GM12878 (cell line): Measurements from ENCODE around the gene ASXL2. TPM values are rescaled to one million over a fixed set of nuclear protein-coding genes. Genes with fewer than 3 reads are reported as not detected.

Source experiments
- ATAC-seq: fragments of 200-7000 bp; cut with Tn5 transposase; 3 replicates; pipeline ENCODE4 v1.9.1; 2020; ENCODE audit warnings: mild to moderate bottlenecking, moderate library complexity
- BruUV-seq: library from RNA; stranded (reverse); fragments of 400-500 nt; replicated peaks from 2 replicates; lab custom pipeline; 2021; lab: Mats Ljungman, UMichigan
- CTCF ChIA-PET: fragments of 300-600 bp; sonication (Branson Sonifier 250); formaldehyde crosslinking; extraction: SDS; loops from one replicate; lab custom pipeline; 2021; ENCODE audit warnings: inconsistent platforms; lab: Yijun Ruan, JAX
- POLR2A ChIA-PET: fragments of 350-600 bp; formaldehyde crosslinking; extraction: SDS; loops from one replicate; lab custom pipeline; 2021; ENCODE audit warnings: inconsistent platforms; lab: Charles Lee
- RAD21 ChIA-PET: fragments of 300-600 bp; sonication (Branson Sonifier 250); formaldehyde crosslinking; loops from one replicate; lab custom pipeline; 2023; ENCODE audit warnings: antibody characterized with exemption; ENCODE audit not compliant: unreplicated experiment; lab: Charles Lee
- SMC1A ChIA-PET: fragments of 300-600 bp; sonication (Branson Sonifier 250); formaldehyde crosslinking; loops from one replicate; lab custom pipeline; 2023; ENCODE audit not compliant: unreplicated experiment, uncharacterized antibody; lab: Charles Lee
- DNase-seq: peaks from one replicate; pipeline ENCODE4 v3.0.0-alpha.2; 2011; ENCODE audit warnings: low read depth, low spot score
- FAIRE-seq: peaks from 3 replicates; lab custom pipeline; 2011; peaks lifted over from hg19 to GRCh38; lab: Jason Lieb, UNC
- H2AFZ ChIP-seq: 2 replicates; pipeline ENCODE4 v1.6.0; 2011; ENCODE audit warnings: low read depth, low read length, control low read depth; ENCODE audit not compliant: control insufficient read depth
- H3K27ac ChIP-seq: 2 replicates; pipeline ENCODE4 v1.5.1; 2011; ENCODE audit warnings: control low read depth; ENCODE audit not compliant: control insufficient read depth, insufficient read depth
- H3K27me3 ChIP-seq, 2 experiments: replicated peaks in 1 of 2; 2 replicates each; pipeline versions ENCODE4 v1.6.0 to v1.6.1; 2011; ENCODE audit warnings: low read length in 1 of 2; ENCODE audit not compliant: control insufficient read depth in 2 of 2, insufficient read depth in 2 of 2
- H3K36me3 ChIP-seq, 2 experiments: 2 replicates each; pipeline ENCODE4 v1.5.1; 2011; ENCODE audit warnings: low read length in 1 of 2; ENCODE audit not compliant: control insufficient read depth in 2 of 2, insufficient read depth in 2 of 2
- H3K4me1 ChIP-seq: 2 replicates; pipeline ENCODE4 v1.6.1; 2011; ENCODE audit warnings: mild to moderate bottlenecking, low read length, moderate library complexity, mixed read lengths; ENCODE audit not compliant: control insufficient read depth, insufficient read depth
- H3K4me2 ChIP-seq: 2 replicates; pipeline ENCODE4 v1.6.0; 2011; ENCODE audit warnings: control low read depth; ENCODE audit not compliant: control insufficient read depth, insufficient read depth
- H3K4me3 ChIP-seq: fragments of 200-600 bp; sonication (generic); 2 replicates; pipeline ENCODE4 v1.5.1; 2016
- H3K79me2 ChIP-seq: 2 replicates; pipeline ENCODE4 v1.6.0; 2011; ENCODE audit warnings: low read length; ENCODE audit not compliant: control insufficient read depth, insufficient read depth
- H3K9ac ChIP-seq: 2 replicates; pipeline ENCODE4 v1.8.0; 2011; ENCODE audit warnings: low read length, control low read depth, mixed read lengths; ENCODE audit not compliant: control insufficient read depth, insufficient read depth
- H3K9me3 ChIP-seq: replicated peaks from 3 replicates; pipeline ENCODE4 v1.5.1; 2011; ENCODE audit warnings: mild to moderate bottlenecking, low read length; ENCODE audit not compliant: control insufficient read depth, insufficient read depth
- H4K20me1 ChIP-seq: 2 replicates; pipeline ENCODE4 v1.6.0; 2011; ENCODE audit not compliant: control insufficient read depth, insufficient read depth
- BACH1 ChIP-seq: fragments of 450-650 bp; IDR thresholded peaks from 2 replicates; pipeline ENCODE4 v1.6.1; 2017; ENCODE audit warnings: mild to moderate bottlenecking, borderline replicate concordance
- CHD2 ChIP-seq: IDR thresholded peaks from 2 replicates; pipeline ENCODE4 v1.6.1; 2011; ENCODE audit warnings: low read depth, low read length, improper control_type of control experiment, borderline replicate concordance
- CREB1 ChIP-seq: IDR thresholded peaks from 2 replicates; pipeline ENCODE4 v1.6.1; 2012; ENCODE audit warnings: low read depth, mild to moderate bottlenecking, inconsistent platforms
- EED ChIP-seq: sonication (generic); IDR thresholded peaks from 2 replicates; pipeline ENCODE4 v1.6.1; 2016; ENCODE audit warnings: antibody characterized with exemption, low read depth
- FOXK2 ChIP-seq: fragments of 450-650 bp; IDR thresholded peaks from 2 replicates; pipeline ENCODE4 v1.6.1; 2017; ENCODE audit warnings: mild to moderate bottlenecking, moderate library complexity
- GABPA ChIP-seq: IDR thresholded peaks from 2 replicates; pipeline ENCODE4 v1.6.1; 2014; ENCODE audit warnings: antibody characterized with exemption, low read depth, mild to moderate bottlenecking, inconsistent platforms
- MTA3 ChIP-seq: IDR thresholded peaks from 2 replicates; pipeline ENCODE4 v1.6.1; 2012; ENCODE audit warnings: low read length, inconsistent platforms, borderline replicate concordance
- NR2C1 ChIP-seq: fragments of 450-650 bp; IDR thresholded peaks from 2 replicates; pipeline ENCODE4 v1.6.1; 2017; ENCODE audit warnings: antibody characterized with exemption, mild to moderate bottlenecking, moderate library complexity
- PAX5 ChIP-seq: IDR thresholded peaks from 2 replicates; pipeline ENCODE4 v1.6.1; 2011; ENCODE audit warnings: low read depth, low read length, borderline replicate concordance
- SPI1 ChIP-seq: IDR thresholded peaks from 2 replicates; pipeline ENCODE4 v1.6.1; 2011; ENCODE audit warnings: low read depth, mild to moderate bottlenecking, low read length, moderate library complexity, borderline replicate concordance; ENCODE audit not compliant: insufficient read depth
- SUPT20H ChIP-seq: IDR thresholded peaks from 2 replicates; pipeline ENCODE4 v1.6.1; 2011; ENCODE audit warnings: low read depth, mild to moderate bottlenecking, low read length, moderate library complexity, borderline replicate concordance; ENCODE audit not compliant: control insufficient read depth
- WGBS: methylation state at CpG from one replicate; pipeline ENCODE4 v1.1.6; 2016; ENCODE audit warnings: low lambda C conversion rate; ENCODE audit not compliant: insufficient replicate concordance, insufficient coverage; ENCODE audit errors: missing lambda C conversion rate; 5-methylcytosine and 5-hydroxymethylcytosine counted together
- in situ Hi-C: fragments of 300-500 bp; cut with MboI; formaldehyde crosslinking; loops from 9 replicates; pipeline ENCODE4 v1.14.3; 2018; ENCODE audit warnings: mixed read lengths
- intact Hi-C: fragments of 100-400 bp; cut with micrococcal nuclease; formaldehyde crosslinking; loops from one replicate; pipeline ENCODE4 v1.14.2; 2022; ENCODE audit not compliant: unreplicated experiment
- polyA plus RNA-seq, 11 experiments: library from polyadenylated mRNA; depleted of rRNA in 4 of 11; unstranded in 6 of 11; stranded (reverse) in 5 of 11; fragments of >200 nt; fragmentation: Nextera tagmentation in 4 of 11; fragmentation: Illumina TruSeq in 1 of 11; extraction: Ambion mirVana in 4 of 11; extraction: Trizol in 1 of 11; gene quantifications; 1 replicate in 1 of 11; 2 replicates in 10 of 11; pipeline versions ENCODE4 v1.2.1 to v1.2.3, GENCODE V29; 2011 to 2016; ENCODE audit warnings: inconsistent platforms in 2 of 11, missing spikeins in 2 of 11, low read depth in 1 of 11
- total RNA-seq, 4 experiments: library from RNA; depleted of rRNA in 3 of 4; stranded (reverse); fragments of >200 nt in 3 of 4; fragmentation: Illumina TruSeq in 1 of 4; extraction: Trizol in 1 of 4; gene quantifications; 2 replicates each; pipeline versions ENCODE4 v1.2.1 to v1.2.3, GENCODE V29; 2013 to 2021
- TF ChIP-seq, protein P1 (sequence below): fragments of 450-650 bp; IDR thresholded peaks from 2 replicates; pipeline ENCODE4 v1.6.1; 2017; ENCODE audit warnings: mild to moderate bottlenecking, moderate library complexity
- TF ChIP-seq, protein P2 (sequence below): IDR thresholded peaks from 2 replicates; pipeline ENCODE4 v1.6.1; 2012; ENCODE audit warnings: improper control_type of control experiment, low read depth, low read length; ENCODE audit not compliant: insufficient replicate concordance
- TF ChIP-seq, protein P3 (sequence below): fragments of 450-650 bp; IDR thresholded peaks from 2 replicates; pipeline ENCODE4 v1.6.1; 2016; ENCODE audit warnings: mild to moderate bottlenecking

Gene ASXL2
- total and polyA plus RNA-seq, 10 of the 15 experiments (the other 5 are each of a cell fraction or from before 2014, with no cell fraction given), result 1.3 to 17.7 (median 5.5) TPM

DNA sequence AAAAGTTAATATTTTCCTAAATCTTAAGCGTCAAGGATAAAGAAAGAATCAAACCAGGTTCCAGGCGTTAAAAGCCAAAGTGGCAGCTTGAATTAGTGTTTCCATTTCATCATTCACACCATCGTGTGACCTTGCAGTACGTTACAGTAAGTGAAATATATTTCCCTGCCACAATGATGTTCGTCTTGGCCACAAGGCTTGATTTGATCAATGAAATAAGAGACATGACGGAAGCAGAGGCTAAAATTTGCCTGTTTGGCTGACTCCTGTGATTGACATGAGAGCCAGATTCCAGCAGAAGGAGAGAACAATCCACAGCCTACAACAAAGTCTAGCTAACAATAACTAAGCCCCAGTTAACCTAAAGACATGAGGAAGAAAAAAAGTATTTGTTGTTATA lies 62.0 kb downstream of the ASXL2 start:
- POLR2A ChIA-PET, result interaction anchor here (0.6 to 0.9 kb wide), 2 partner anchors 25 to 26 kb away, joined by 3 to 4 read pairs; no protein-coding TSS in a partner anchor
- Histone ChIP-seq H3K9me3 (no peaks in the 10 kb centered on the region), H3K4me1 (peaks cover 12% of the 10 kb centered on the region), H3K27me3 (no peaks in the 10 kb centered on the region), H4K20me1 (no peaks in the 10 kb centered on the region), H3K9ac (no peak overlapping the region), H3K4me2 (no peak overlapping the region), H3K4me3 (no peak overlapping the region), H3K36me3 (no peaks in the 10 kb centered on the region; a peak in 1 of 4 replicates), H3K27ac (no peak overlapping the region), H2AFZ (no peak overlapping the region), H3K79me2 (no peaks in the 10 kb centered on the region)
- FAIRE-seq (no peak), ATAC-seq (no peak), DNase-seq (no peak)
- RAD21 ChIA-PET, result no interaction called here
- SMC1A ChIA-PET, result interaction anchor here (0.6 kb wide), 1 partner anchor 970 kb away, joined by 3 read pairs; no protein-coding TSS in a partner anchor
- WGBS, result 98% methylated on average over 6 of the region's 6 CpGs
- CTCF ChIA-PET, result interaction anchor here (1.7 kb wide), 1 partner anchor 36 kb away, joined by 4 read pairs; no protein-coding TSS in a partner anchor
- intact Hi-C loops (no loop called here), in situ Hi-C loops (no loop called here)
- BruUV-seq, result no TSS peak
- TF ChIP-seq NR2C1 (no peak), GABPA (no peak), SUPT20H (no peak), CREB1 (no peak), PAX5 (no peak), FOXK2 (no peak), BACH1 (no peak), SPI1 (no peak), MTA3 (no peak), CHD2 (no peak), EED (no peak)
- TF ChIP-seq, protein P1, sequence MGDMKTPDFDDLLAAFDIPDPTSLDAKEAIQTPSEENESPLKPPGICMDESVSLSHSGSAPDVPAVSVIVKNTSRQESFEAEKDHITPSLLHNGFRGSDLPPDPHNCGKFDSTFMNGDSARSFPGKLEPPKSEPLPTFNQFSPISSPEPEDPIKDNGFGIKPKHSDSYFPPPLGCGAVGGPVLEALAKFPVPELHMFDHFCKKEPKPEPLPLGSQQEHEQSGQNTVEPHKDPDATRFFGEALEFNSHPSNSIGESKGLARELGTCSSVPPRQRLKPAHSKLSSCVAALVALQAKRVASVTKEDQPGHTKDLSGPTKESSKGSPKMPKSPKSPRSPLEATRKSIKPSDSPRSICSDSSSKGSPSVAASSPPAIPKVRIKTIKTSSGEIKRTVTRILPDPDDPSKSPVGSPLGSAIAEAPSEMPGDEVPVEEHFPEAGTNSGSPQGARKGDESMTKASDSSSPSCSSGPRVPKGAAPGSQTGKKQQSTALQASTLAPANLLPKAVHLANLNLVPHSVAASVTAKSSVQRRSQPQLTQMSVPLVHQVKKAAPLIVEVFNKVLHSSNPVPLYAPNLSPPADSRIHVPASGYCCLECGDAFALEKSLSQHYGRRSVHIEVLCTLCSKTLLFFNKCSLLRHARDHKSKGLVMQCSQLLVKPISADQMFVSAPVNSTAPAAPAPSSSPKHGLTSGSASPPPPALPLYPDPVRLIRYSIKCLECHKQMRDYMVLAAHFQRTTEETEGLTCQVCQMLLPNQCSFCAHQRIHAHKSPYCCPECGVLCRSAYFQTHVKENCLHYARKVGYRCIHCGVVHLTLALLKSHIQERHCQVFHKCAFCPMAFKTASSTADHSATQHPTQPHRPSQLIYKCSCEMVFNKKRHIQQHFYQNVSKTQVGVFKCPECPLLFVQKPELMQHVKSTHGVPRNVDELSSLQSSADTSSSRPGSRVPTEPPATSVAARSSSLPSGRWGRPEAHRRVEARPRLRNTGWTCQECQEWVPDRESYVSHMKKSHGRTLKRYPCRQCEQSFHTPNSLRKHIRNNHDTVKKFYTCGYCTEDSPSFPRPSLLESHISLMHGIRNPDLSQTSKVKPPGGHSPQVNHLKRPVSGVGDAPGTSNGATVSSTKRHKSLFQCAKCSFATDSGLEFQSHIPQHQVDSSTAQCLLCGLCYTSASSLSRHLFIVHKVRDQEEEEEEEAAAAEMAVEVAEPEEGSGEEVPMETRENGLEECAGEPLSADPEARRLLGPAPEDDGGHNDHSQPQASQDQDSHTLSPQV, result no peak
- TF ChIP-seq, protein P2, sequence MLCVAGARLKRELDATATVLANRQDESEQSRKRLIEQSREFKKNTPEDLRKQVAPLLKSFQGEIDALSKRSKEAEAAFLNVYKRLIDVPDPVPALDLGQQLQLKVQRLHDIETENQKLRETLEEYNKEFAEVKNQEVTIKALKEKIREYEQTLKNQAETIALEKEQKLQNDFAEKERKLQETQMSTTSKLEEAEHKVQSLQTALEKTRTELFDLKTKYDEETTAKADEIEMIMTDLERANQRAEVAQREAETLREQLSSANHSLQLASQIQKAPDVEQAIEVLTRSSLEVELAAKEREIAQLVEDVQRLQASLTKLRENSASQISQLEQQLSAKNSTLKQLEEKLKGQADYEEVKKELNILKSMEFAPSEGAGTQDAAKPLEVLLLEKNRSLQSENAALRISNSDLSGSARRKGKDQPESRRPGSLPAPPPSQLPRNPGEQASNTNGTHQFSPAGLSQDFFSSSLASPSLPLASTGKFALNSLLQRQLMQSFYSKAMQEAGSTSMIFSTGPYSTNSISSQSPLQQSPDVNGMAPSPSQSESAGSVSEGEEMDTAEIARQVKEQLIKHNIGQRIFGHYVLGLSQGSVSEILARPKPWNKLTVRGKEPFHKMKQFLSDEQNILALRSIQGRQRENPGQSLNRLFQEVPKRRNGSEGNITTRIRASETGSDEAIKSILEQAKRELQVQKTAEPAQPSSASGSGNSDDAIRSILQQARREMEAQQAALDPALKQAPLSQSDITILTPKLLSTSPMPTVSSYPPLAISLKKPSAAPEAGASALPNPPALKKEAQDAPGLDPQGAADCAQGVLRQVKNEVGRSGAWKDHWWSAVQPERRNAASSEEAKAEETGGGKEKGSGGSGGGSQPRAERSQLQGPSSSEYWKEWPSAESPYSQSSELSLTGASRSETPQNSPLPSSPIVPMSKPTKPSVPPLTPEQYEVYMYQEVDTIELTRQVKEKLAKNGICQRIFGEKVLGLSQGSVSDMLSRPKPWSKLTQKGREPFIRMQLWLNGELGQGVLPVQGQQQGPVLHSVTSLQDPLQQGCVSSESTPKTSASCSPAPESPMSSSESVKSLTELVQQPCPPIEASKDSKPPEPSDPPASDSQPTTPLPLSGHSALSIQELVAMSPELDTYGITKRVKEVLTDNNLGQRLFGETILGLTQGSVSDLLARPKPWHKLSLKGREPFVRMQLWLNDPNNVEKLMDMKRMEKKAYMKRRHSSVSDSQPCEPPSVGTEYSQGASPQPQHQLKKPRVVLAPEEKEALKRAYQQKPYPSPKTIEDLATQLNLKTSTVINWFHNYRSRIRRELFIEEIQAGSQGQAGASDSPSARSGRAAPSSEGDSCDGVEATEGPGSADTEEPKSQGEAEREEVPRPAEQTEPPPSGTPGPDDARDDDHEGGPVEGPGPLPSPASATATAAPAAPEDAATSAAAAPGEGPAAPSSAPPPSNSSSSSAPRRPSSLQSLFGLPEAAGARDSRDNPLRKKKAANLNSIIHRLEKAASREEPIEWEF, result no peak
- TF ChIP-seq, protein P3, sequence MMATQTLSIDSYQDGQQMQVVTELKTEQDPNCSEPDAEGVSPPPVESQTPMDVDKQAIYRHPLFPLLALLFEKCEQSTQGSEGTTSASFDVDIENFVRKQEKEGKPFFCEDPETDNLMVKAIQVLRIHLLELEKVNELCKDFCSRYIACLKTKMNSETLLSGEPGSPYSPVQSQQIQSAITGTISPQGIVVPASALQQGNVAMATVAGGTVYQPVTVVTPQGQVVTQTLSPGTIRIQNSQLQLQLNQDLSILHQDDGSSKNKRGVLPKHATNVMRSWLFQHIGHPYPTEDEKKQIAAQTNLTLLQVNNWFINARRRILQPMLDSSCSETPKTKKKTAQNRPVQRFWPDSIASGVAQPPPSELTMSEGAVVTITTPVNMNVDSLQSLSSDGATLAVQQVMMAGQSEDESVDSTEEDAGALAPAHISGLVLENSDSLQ, result no peak
